Esophagus muscularis mucosa (tissue), 4 donors: ENCODE results near the gene SEC16B. TPM values are rescaled to one million over a fixed set of nuclear protein-coding genes. Genes with fewer than 3 reads are reported as not detected.

Experiments used
- DNase-seq: peaks from one replicate; pipeline ENCODE4 v3.0.0-alpha.2; 2017; ENCODE audit errors: extremely low spot score
- H3K27ac ChIP-seq, 4 donors: fragments of 200-600 bp; sonication (generic); replicated peaks in 1 of 4; 1 replicate in 3 of 4; 2 replicates in 1 of 4; pipeline ENCODE4 v1.5.1; 2016 to 2019; ENCODE audit warnings: mild to moderate bottlenecking in 1 of 4
- H3K27me3 ChIP-seq, 4 donors: fragments of 200-600 bp; sonication (generic); one replicate each; pipeline versions ENCODE4 v1.5.1 to v1.6.0; 2016 to 2019
- H3K36me3 ChIP-seq, 4 donors: fragments of 200-600 bp; sonication (generic); one replicate each; pipeline ENCODE4 v1.5.1; 2016 to 2019
- H3K4me1 ChIP-seq, 4 donors: fragments of 200-600 bp; sonication (generic); one replicate each; pipeline ENCODE4 v1.5.1; 2016 to 2019
- H3K4me3 ChIP-seq, 4 donors: fragments of 200-600 bp; sonication (generic); 1 replicate in 2 of 4; 2 replicates in 2 of 4; pipeline ENCODE4 v1.5.1; 2016 to 2019; ENCODE audit warnings: mild to moderate bottlenecking in 4 of 4, moderate library complexity in 1 of 4
- H3K9me3 ChIP-seq, 4 donors: fragments of 200-600 bp; sonication (generic); 1 replicate in 3 of 4; 2 replicates in 1 of 4; pipeline ENCODE4 v1.5.1; 2016 to 2019
- EP300 ChIP-seq: sonication (generic); formaldehyde crosslinking; IDR thresholded peaks from one replicate; pipeline ENCODE4 v1.6.1; 2017; ENCODE audit warnings: antibody characterized with exemption
- POLR2A ChIP-seq: fragments of 450-650 bp; IDR thresholded peaks from one replicate; pipeline ENCODE4 v1.6.1; 2017; ENCODE audit warnings: antibody characterized with exemption, moderate library complexity, mild to moderate bottlenecking, low read depth
- POLR2AphosphoS5 ChIP-seq, 2 donors: sonication (generic); formaldehyde crosslinking; IDR thresholded peaks; one replicate each; pipeline ENCODE4 v1.6.1; 2017; ENCODE audit warnings: antibody characterized with exemption in 2 of 2
- WGBS: methylation state at CpG from one replicate; pipeline ENCODE4 v1.1.5; 2018; 5-methylcytosine and 5-hydroxymethylcytosine counted together
- intact Hi-C: fragments of 100-400 bp; cut with DNase I; formaldehyde crosslinking; loops from one replicate; pipeline ENCODE4 v1.15.1; 2023
- total RNA-seq, 4 donors: library from RNA; depleted of rRNA; stranded (reverse); fragments of >200 nt; gene quantifications; one replicate each; pipeline versions ENCODE4 v1.1.0 to v1.2.1, GENCODE V29; 2016
- TF ChIP-seq, protein P1 (sequence below), 3 experiments: fragments of 200-600 bp in 2 of 3; fragments of 450-650 bp in 1 of 3; sonication (generic) in 2 of 3; IDR thresholded peaks; one replicate each; pipeline ENCODE4 v1.5.1; 2017 to 2019; ENCODE audit warnings: antibody characterized with exemption in 3 of 3, mild to moderate bottlenecking in 2 of 3, moderate library complexity in 1 of 3

Gene SEC16B
- total RNA-seq, 4 donors from 2014 or later, result 0.83 to 2.6 (median 1.8) TPM

- H3K4me1 ChIP-seq, result no peaks in the 10 kb centered on the region
- no peak overlapping the region for H3K4me3 ChIP-seq
- H3K27me3 ChIP-seq, result no peaks in the 10 kb centered on the region
- DNase-seq, result no peak
- H3K36me3 ChIP-seq, result peaks cover 14 to 71% (median 40%) of the 10 kb centered on the region in 4 donors
- WGBS, result 78% methylated on average over 2 of the region's 2 CpGs
- no peak overlapping the region for H3K27ac ChIP-seq
- TF ChIP-seq POLR2AphosphoS5 (IDR thresholded peaks at IDR 0.05), result no peak
- TF ChIP-seq POLR2A, result no peak
- TF ChIP-seq, protein P1, sequence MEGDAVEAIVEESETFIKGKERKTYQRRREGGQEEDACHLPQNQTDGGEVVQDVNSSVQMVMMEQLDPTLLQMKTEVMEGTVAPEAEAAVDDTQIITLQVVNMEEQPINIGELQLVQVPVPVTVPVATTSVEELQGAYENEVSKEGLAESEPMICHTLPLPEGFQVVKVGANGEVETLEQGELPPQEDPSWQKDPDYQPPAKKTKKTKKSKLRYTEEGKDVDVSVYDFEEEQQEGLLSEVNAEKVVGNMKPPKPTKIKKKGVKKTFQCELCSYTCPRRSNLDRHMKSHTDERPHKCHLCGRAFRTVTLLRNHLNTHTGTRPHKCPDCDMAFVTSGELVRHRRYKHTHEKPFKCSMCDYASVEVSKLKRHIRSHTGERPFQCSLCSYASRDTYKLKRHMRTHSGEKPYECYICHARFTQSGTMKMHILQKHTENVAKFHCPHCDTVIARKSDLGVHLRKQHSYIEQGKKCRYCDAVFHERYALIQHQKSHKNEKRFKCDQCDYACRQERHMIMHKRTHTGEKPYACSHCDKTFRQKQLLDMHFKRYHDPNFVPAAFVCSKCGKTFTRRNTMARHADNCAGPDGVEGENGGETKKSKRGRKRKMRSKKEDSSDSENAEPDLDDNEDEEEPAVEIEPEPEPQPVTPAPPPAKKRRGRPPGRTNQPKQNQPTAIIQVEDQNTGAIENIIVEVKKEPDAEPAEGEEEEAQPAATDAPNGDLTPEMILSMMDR (IDR thresholded peaks at IDR 0.05), result no peak
- no peak for TF ChIP-seq EP300
- intact Hi-C loops, result no loop called here
- no peaks in the 10 kb centered on the region for H3K9me3 ChIP-seq
These were observed 3.7 kb downstream of the SEC16B start for GRCh38 chr1:177966199-177966598.

DNA sequence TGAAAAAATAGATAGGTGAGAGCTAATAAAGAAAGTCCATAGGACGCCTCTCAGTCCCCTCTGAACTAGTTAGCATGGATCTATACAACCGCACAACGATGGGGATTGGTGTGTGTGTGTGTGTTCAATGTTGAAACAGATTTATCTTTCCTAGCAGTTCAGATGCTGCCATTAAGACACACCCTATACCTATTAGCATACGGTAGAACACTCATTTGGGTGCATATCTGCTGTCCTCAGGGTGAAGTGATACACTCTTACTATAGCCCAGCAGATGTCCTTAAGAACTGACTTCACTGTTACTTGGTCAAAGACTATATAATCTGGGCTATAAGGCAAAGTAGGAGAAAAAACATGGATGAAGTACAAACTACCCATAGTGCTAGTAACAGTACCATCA, 4.6 kb downstream of the SEC16B start:
- no peak for DNase-seq
- intact Hi-C loops, result no loop called here
- no peaks in the 10 kb centered on the region for H3K4me1 ChIP-seq
- no peak overlapping the region for H3K27ac ChIP-seq
- H3K27me3 ChIP-seq, result no peaks in the 10 kb centered on the region
- WGBS, result 94% methylated on average over 4 of the region's 4 CpGs
- H3K36me3 ChIP-seq, result peaks cover 14 to 75% (median 49%) of the 10 kb centered on the region in 4 donors
- no peaks in the 10 kb centered on the region for H3K9me3 ChIP-seq
- no peak for TF ChIP-seq POLR2AphosphoS5 (IDR thresholded peaks at IDR 0.05)
- TF ChIP-seq, protein P1 (IDR thresholded peaks at IDR 0.05), result no peak
- TF ChIP-seq EP300, result no peak
- TF ChIP-seq POLR2A, result no peak
- H3K4me3 ChIP-seq, result no peak overlapping the region

- no peaks in the 10 kb centered on the region for H3K4me1 ChIP-seq
- no peak overlapping the region for H3K27ac ChIP-seq
- no peaks in the 10 kb centered on the region for H3K9me3 ChIP-seq
- H3K36me3 ChIP-seq, result peaks cover 14 to 77% (median 50%) of the 10 kb centered on the region in 4 donors
- DNase-seq, result no peak
- 93% methylated on average over 5 of the region's 5 CpGs for WGBS
- no peaks in the 10 kb centered on the region for H3K27me3 ChIP-seq
- TF ChIP-seq EP300, result no peak
- TF ChIP-seq, protein P1 (IDR thresholded peaks at IDR 0.05), result no peak
- no peak for TF ChIP-seq POLR2A
- no peak for TF ChIP-seq POLR2AphosphoS5 (IDR thresholded peaks at IDR 0.05)
- intact Hi-C loops, result no loop called here
- no peak overlapping the region for H3K4me3 ChIP-seq
These were observed 5.5 kb downstream of the SEC16B start for GRCh38 chr1:177964336-177964735.

GRCh38 chr1:177960939-177961622, 8.8 kb downstream of the SEC16B start:
- whole genome bisulfite sequencing, result 83% methylated on average over 3 of the region's 3 CpGs
- intact Hi-C loops, result no loop called here

More at GRCh38 chr1:177960939-177961622, 8.8 kb downstream of the SEC16B start:
- Histone ChIP-seq H3K27me3 (no peaks in the 10 kb centered on the region), H3K4me1 (no peaks in the 10 kb centered on the region), H3K4me3 (no peak overlapping the region), H3K9me3 (no peaks in the 10 kb centered on the region), H3K27ac (no peak overlapping the region), H3K36me3 (peaks cover 10 to 87% (median 53%) of the 10 kb centered on the region in 4 donors)
- no peak for DNase-seq
- TF ChIP-seq POLR2AphosphoS5 (IDR thresholded peaks at IDR 0.05) (no peak), POLR2A (no peak), EP300 (no peak)
- TF ChIP-seq, protein P1 (IDR thresholded peaks at IDR 0.05), result no peak
